Measurements from ENCODE around the gene SPRR2G.

DNA sequence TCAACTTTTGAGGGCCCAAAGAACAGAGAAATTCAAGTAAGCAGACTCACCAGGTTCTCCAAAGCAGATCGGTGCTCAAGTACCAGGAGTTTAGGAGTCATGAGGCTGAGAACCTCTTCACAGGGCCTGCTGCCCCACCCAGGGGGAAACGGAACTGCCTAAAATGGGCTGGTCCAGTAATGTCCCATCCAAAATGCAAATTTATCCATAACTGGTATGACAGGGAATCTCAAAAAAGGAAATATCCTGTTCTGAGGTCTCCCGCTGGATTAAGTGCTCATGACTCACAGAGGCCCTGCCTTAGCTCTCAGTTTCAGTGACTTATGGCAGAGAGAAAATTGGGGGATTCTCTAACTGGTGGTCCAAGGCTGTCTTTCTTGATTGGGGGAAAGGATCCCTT lies 9.3 kb downstream of the SPRR2G start:
- no peak for TF ChIP-seq CTCF (IDR thresholded peaks at IDR 0.05)
- no peak for TF ChIP-seq POLR2A (IDR thresholded peaks at IDR 0.05)
- no peak for TF ChIP-seq EP300 (IDR thresholded peaks at IDR 0.05)

All from ovary (tissue), 3 donors.